ENCODE results near the gene PLA2G2D. TPM values are rescaled to one million over a fixed set of nuclear protein-coding genes. Genes with fewer than 3 reads are reported as not detected.

Gene PLA2G2D
- total and polyA plus RNA-seq, 9 of the 15 experiments (the other 6 are each of a cell fraction or from before 2014, with no cell fraction given): not detected

DNA sequence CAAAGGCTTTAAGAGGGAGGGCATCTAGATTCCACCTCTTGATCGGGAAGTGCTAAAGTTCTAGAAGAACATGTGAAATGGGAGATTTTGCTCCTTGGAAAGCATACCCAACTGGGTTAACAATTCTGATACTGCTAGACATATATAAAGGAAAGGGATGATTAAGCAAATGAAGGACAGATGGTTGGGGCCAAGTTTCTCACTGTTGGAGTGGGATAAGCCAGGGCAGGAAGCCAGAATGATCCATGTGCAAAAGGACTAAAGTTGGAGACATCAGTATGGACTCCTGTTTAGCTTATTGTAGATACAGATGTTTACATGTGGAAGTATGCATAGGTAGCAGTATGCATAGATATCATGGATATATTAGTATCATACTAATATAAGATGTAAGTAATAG, 32.5 kb downstream of the PLA2G2D start:
- in situ Hi-C loops (cut with MboI): no loop called here
- FAIRE-seq: no peak

More for the DNA sequence above, 32.5 kb downstream of the PLA2G2D start:
- no peak overlapping the region for H2AFZ ChIP-seq (ENCODE audit: low read depth, low read length)
- H3K4me3 ChIP-seq: no peak overlapping the region
- no peaks in the 10 kb centered on the region for H3K36me3 ChIP-seq (ENCODE audit: control insufficient read depth, insufficient read depth, low read length)
- CTCF ChIA-PET (ENCODE audit: low intra/inter-chr PET ratio): no interaction called here
- no peaks in the 10 kb centered on the region for H4K20me1 ChIP-seq (replicated peaks; ENCODE audit: control insufficient read depth, insufficient read depth, low read length)
- H3K79me2 ChIP-seq (ENCODE audit: control insufficient read depth, insufficient read depth, low read length): no peaks in the 10 kb centered on the region
- H3K4me1 ChIP-seq (replicated peaks in 1 of 2; ENCODE audit: control insufficient read depth in 2 of 2, insufficient read depth in 2 of 2, low read length in 2 of 2): no peaks in the 10 kb centered on the region
- peaks cover 13 to 57% of the 10 kb centered on the region in 2 experiments; a peak in 4 of 5 replicates for H3K27me3 ChIP-seq (ENCODE audit: control insufficient read depth in 2 of 2, insufficient read depth in 2 of 2, low read length in 2 of 2)
- WGBS (ENCODE audit: insufficient coverage, low coverage, missing lambda C conversion rate): 5% methylated on average over 1 of the region's 1 CpG
- ATAC-seq: no peak
- no peak overlapping the region for H3K9ac ChIP-seq (ENCODE audit: insufficient read depth in 1 of 2, low read depth in 2 of 2, low read length in 2 of 2)
- POLR2A ChIA-PET: no interaction called here
- no peak overlapping the region for H3K27ac ChIP-seq (ENCODE audit: extremely low read depth, low read depth, low read length)
- H3K4me2 ChIP-seq (ENCODE audit: insufficient read depth, low read length): no peak overlapping the region
- no peak for DNase-seq (ENCODE audit: extremely low read depth in 1 of 4, low spot score in 3 of 4)
- BruUV-seq (replicated peaks): no TSS peak
- no peaks in the 10 kb centered on the region for H3K9me3 ChIP-seq (replicated peaks; ENCODE audit: control insufficient read depth, insufficient read depth, low read depth, low read length)
- intact Hi-C loops (cut with micrococcal nuclease): no loop called here
- TF ChIP-seq CXXC5 (CRISPR knock-in tag; IDR thresholded peaks at IDR 0.05) (no peak), TAF9B (IDR thresholded peaks at IDR 0.05; ENCODE audit: partially characterized antibody) (no peak), MAFK (IDR thresholded peaks at IDR 0.05; ENCODE audit: low read length) (no peak), NR3C1 (CRISPR knock-in tag; IDR thresholded peaks at IDR 0.05) (no peak), ASH1L (IDR thresholded peaks at IDR 0.05; ENCODE audit: borderline replicate concordance, low read depth, partially characterized antibody) (no peak), ERF (CRISPR knock-in tag; IDR thresholded peaks at IDR 0.05) (no peak), XRCC3 (IDR thresholded peaks at IDR 0.05) (no peak)
- TF ChIP-seq, protein P1, sequence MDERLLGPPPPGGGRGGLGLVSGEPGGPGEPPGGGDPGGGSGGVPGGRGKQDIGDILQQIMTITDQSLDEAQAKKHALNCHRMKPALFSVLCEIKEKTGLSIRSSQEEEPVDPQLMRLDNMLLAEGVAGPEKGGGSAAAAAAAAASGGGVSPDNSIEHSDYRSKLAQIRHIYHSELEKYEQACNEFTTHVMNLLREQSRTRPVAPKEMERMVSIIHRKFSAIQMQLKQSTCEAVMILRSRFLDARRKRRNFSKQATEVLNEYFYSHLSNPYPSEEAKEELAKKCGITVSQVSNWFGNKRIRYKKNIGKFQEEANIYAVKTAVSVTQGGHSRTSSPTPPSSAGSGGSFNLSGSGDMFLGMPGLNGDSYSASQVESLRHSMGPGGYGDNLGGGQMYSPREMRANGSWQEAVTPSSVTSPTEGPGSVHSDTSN (CRISPR knock-in tag; IDR thresholded peaks at IDR 0.05; ENCODE audit: low read depth): no peak
- TF ChIP-seq, protein P1 (tag; conservative IDR thresholded peaks at IDR 0.05; ENCODE audit: low read depth): no peak
- TF ChIP-seq, protein P2, sequence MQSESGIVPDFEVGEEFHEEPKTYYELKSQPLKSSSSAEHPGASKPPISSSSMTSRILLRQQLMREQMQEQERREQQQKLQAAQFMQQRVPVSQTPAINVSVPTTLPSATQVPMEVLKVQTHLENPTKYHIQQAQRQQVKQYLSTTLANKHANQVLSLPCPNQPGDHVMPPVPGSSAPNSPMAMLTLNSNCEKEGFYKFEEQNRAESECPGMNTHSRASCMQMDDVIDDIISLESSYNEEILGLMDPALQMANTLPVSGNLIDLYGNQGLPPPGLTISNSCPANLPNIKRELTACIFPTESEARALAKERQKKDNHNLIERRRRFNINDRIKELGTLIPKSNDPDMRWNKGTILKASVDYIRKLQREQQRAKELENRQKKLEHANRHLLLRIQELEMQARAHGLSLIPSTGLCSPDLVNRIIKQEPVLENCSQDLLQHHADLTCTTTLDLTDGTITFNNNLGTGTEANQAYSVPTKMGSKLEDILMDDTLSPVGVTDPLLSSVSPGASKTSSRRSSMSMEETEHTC (IDR thresholded peaks at IDR 0.05): no peak
- TF ChIP-seq, protein P3, sequence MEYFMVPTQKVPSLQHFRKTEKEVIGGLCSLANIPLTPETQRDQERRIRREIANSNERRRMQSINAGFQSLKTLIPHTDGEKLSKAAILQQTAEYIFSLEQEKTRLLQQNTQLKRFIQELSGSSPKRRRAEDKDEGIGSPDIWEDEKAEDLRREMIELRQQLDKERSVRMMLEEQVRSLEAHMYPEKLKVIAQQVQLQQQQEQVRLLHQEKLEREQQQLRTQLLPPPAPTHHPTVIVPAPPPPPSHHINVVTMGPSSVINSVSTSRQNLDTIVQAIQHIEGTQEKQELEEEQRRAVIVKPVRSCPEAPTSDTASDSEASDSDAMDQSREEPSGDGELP (CRISPR knock-in tag; IDR thresholded peaks at IDR 0.05; ENCODE audit: borderline replicate concordance): no peak
- TF ChIP-seq, protein P4, sequence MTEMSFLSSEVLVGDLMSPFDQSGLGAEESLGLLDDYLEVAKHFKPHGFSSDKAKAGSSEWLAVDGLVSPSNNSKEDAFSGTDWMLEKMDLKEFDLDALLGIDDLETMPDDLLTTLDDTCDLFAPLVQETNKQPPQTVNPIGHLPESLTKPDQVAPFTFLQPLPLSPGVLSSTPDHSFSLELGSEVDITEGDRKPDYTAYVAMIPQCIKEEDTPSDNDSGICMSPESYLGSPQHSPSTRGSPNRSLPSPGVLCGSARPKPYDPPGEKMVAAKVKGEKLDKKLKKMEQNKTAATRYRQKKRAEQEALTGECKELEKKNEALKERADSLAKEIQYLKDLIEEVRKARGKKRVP (CRISPR knock-in tag; IDR thresholded peaks at IDR 0.05): no peak
- H3K9me1 ChIP-seq (ENCODE audit: control insufficient read depth, insufficient read depth, low read length): no peaks in the 10 kb centered on the region
